ENCODE measurements around the gene ITGB5. TPM values are rescaled to one million over a fixed set of nuclear protein-coding genes. Genes with fewer than 3 reads are reported as not detected.
A peak's percentile ranks its signal among the peaks of the same experiment; 100 is the strongest.

Gene ITGB5
- polyA plus RNA-seq, 2 of the 4 experiments (the other 2 are of a cell fraction) = 201 to 260 TPM

GRCh38 chr3:124904835-124905492 is 17.8 kb upstream of the ITGB5 start:
- Histone ChIP-seq H3K9me3 (no peaks in the 10 kb centered on the region), H3K27ac (no peak overlapping the region), H3K4me2 (no peak overlapping the region), H3K4me1 (peaks cover 13% of the 10 kb centered on the region), H3K4me3 (no peak overlapping the region)
- ATAC-seq (no peak), FAIRE-seq (no peak), DNase-seq (ENCODE audit: low read depth in 1 of 2, low spot score in 1 of 2) (no peak)
- TF ChIP-seq ZFP36 (IDR thresholded peaks at IDR 0.05; ENCODE audit: borderline replicate concordance, partially characterized antibody) (no peak), ELK1 (IDR thresholded peaks at IDR 0.05; ENCODE audit: low read depth, low read length) (no peak), HES2 (IDR thresholded peaks at IDR 0.05) (no peak), PHF8 (IDR thresholded peaks at IDR 0.05; ENCODE audit: borderline replicate concordance, low read depth) (no peak), GATA3 (IDR thresholded peaks at IDR 0.05; ENCODE audit: borderline replicate concordance) (no peak), HOXB5 (CRISPR knock-in tag; IDR thresholded peaks at IDR 0.05) (no peak), CEBPB (IDR thresholded peaks at IDR 0.05) (no peak)
- ChIA-PET CTCF (interaction anchor here (0.6 to 8.2 kb wide), 4 partner anchors 123 to 339 kb away, joined by 3 to 352 read pairs (median 105); no protein-coding TSS in a partner anchor), POLR2A (no interaction called here)
- WGBS (ENCODE audit: missing lambda C conversion rate) = 82% methylated on average over 6 of the region's 6 CpGs

DNA sequence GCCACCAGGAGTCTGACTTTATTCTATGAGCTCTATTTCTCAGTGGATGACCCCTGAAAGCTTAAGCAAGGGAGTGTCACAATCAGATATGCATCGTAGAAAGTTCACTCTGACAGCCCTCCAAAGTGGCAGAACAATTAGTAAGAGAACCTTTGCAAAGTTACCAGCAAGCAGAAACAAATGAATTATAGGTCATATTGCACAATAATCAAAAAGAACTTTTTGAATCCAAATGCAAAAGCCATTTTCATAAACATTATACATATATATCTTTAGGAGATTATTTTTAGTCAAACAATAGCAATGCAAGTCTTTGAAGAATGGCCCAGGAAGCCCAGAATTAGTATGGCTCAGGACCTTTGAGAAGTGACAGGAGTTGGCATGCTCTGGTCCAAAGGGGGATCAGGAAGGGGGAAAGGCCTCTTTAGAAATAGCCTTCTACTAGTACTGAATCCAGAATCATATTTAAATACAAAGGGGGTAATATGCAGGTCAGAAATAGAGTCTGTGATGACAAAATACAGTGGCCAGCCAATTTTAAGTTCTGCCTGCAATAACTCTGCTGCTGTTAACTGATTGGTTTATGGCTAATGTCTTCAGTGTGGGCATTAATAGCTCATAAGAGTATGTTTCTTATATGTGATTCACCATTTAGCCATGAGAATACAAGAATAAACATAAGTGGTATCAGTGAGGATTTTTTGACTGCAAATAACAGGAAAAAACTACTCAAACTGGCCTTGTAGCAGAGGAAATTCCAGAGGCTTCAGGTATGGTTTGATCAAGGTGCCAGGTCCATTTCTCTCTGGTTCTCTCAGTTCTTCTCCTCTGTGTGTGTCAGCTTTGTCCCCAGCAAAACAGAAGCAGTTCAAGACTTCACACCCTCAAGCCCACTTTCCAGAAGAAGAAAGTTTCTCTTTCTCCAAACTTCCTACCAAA is 17.0 kb upstream of the ITGB5 start:
- Histone ChIP-seq H3K4me3 (no peak overlapping the region), H3K4me1 (peaks cover 21% of the 10 kb centered on the region), H3K9me3 (no peaks in the 10 kb centered on the region), H3K4me2 (no peak overlapping the region), H3K27ac (no peak overlapping the region)
- TF ChIP-seq ZNF302 (CRISPR knock-in tag; IDR thresholded peaks at IDR 0.05) = no peak
- TF ChIP-seq ELK1 (IDR thresholded peaks at IDR 0.05; ENCODE audit: low read depth, low read length) = no peak
- no peak for TF ChIP-seq ATOH8 (CRISPR knock-in tag; IDR thresholded peaks at IDR 0.05; ENCODE audit: low read depth)
- peak in 1 of 2 experiments; percentile 34; a peak in 1 of 4 replicates for TF ChIP-seq CEBPB (IDR thresholded peaks at IDR 0.05)
- no peak for TF ChIP-seq HMGXB4 (CRISPR knock-in tag; IDR thresholded peaks at IDR 0.05; ENCODE audit: borderline replicate concordance)
- TF ChIP-seq BHLHE40 (IDR thresholded peaks at IDR 0.05; ENCODE audit: low read depth, low read length) = no peak
- no peak for TF ChIP-seq FOSB (CRISPR knock-in tag; IDR thresholded peaks at IDR 0.05)
- WGBS (ENCODE audit: missing lambda C conversion rate) = 77% methylated on average over 1 of the region's 1 CpG
- CTCF ChIA-PET = interaction anchor here (0.6 to 8.2 kb wide), 9 partner anchors 9 to 339 kb away, joined by 3 to 352 read pairs (median 4); partner anchors contain the start of gene ITGB5
- DNase-seq (ENCODE audit: low read depth in 1 of 2, low spot score in 1 of 2) (no peak), FAIRE-seq (no peak), ATAC-seq (no peak)
- POLR2A ChIA-PET = no interaction called here
